HG02678 (cell line): ENCODE results near the gene CPHXL2.

Experiments used
- ATAC-seq: cut with Tn5 transposase; IDR thresholded peaks from one replicate; pipeline ENCODE4 v1.9.1; 2021; ENCODE audit warnings: mild to moderate bottlenecking, moderate library complexity; ENCODE audit not compliant: unreplicated experiment

The CPHXL2 gene

GRCh38 chr16:75644240-75645012 lies 32.4 kb downstream of the CPHXL2 start:
- no peak for ATAC-seq

DNA sequence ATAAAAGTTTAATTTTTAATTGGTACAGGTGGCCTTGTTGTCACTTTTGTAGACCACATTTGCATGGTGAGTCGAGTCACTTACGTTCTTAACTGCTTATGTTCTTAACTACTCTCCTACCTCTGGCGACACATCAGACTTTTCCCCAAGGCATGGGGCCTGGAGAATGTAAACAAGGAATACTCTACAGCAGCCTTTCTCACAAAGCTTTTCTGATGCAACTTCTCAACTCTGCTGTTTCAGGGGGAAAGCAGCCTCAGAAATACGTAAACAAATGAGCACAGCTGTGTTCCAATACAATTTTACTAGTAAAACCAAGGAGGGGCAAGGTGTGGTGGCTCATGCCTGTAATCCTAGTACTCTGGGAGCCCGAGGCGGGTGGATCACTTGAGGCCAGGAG lies 36.2 kb downstream of the CPHXL2 start:
- ATAC-seq, result no peak

GRCh38 chr16:75635036-75635435 lies 41.8 kb downstream of the CPHXL2 start:
- ATAC-seq, result no peak

DNA sequence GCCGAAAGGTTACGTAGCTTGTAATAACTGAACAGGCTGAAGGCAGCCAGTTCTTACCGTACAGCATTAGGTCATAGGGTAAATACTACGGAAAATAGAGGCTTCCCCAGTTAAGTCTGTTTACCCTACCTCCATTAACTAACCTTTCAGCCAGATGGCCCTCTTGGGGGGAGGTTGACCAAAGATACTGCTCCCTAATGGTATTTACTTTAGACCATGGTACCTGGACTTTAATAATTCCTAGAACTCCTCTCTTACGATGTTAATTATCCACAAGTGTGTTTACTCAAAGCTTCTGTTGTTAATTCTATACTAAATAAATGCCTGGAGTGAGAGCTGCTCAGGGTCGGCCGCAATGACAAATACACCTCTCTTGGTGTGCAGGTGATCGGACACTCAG lies 44.0 kb downstream of the CPHXL2 start:
- ATAC-seq, result no peak

DNA sequence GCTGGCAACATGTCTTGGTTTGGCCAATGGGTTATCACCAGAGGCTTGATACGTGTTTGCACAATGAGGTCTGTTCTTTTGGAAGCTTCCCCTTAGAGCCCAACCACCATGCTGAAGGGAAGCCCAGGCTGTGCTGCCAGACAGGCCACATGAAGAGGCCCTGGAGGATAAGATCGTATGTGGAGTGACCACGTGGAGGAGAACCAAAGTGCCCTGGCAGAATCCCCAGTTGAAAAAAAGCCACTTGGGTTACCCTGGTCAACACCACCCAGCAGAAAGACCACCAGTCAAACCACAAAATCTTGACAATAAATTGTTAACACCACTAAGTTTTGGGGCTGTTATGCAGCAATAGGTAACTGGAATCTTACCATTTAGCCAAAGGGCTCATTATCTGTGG lies 46.8 kb downstream of the CPHXL2 start:
- no peak for ATAC-seq

GRCh38 chr16:75629132-75629531 lies 47.7 kb downstream of the CPHXL2 start:
- ATAC-seq, result no peak

- no peak for ATAC-seq
Observed at GRCh38 chr16:75628351-75628750, 48.5 kb downstream of the CPHXL2 start.

DNA sequence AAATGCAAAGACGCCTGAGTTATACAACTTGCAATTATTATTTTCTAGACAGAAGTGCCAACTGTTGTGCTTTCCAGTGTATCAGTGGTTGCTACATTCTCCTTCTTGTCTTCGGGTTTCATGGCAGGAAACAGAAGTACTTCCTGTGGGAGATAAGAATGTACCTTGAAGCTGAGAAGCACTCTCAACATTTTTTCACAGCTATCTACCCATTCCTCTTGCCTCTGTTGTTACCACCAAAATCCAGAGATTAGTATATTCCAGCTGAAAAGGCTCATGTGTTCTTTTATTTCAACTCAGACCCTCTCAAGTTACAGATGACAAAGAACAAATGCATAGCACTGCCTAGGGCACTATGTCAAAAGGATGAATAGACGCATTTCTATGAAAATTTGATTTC lies 49.0 kb downstream of the CPHXL2 start:
- ATAC-seq, result no peak

- no peak for ATAC-seq
Observed at GRCh38 chr16:75626806-75627205, 50.0 kb downstream of the CPHXL2 start.

GRCh38 chr16:75624921-75625334 lies 51.9 kb downstream of the CPHXL2 start:
- no peak for ATAC-seq

DNA sequence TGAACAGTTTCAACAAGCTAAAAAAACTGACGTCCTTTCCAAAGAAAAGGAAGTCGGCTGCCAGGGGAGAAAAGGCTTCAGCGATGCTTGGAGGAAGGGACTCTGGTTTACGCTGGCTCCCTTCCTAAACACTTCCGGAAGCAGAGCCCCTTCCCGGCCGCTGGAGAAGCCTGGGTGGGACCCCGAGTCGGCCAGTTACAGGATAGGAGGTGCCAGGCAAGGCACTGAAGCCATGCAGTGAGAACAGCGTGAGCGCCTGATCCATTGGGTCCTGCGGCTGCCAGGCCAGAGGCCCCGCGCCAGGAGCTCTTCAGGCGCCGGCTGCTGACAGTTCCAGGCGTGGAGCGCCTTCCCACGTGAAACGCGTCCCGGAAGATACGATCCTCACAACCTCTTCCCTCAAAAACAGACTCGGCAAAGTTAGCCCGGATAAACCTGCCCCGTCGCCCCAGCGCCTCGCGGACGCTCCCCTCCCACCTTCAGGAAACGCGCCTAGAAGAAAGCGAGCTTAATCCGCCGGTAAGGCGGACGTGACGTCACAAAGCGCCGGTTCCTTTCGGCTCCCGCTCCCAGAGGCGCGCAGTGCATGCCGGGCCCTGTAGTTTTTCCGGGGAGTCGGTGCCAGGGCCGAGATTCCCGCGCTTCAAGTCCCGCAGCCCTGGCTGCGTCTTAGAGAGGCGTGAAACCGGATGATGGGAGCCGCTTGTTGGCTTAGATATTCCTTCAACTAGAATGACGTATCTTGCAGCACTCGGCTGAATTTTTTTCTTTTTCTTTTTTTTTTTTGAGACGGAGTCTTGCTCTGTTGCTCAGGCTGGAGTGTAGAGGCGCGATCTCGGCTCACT lies 53.8 kb downstream of the CPHXL2 start, which contains the start of gene ADAT1:
Gene ADAT1 (minus strand): TSS at position 521 of the 845 bp plus-strand sequence. CDS start 2,482 bp downstream, outside the sequence.
- ATAC-seq, result peak; percentile 92

DNA sequence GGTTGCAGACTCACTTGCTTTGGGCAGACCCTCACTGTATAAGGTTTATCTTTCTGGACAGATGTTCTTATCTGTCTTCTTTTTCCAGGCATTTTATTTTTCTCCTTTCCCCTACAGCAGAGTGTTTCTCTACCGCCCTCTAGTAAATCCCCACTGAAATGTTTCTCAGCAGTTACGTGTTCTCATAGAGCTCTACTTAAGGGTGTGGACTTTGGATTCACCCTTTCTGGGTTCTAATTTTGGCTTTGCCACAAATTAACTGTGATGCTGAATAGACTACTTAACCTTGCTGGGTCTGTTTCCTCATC lies 55.7 kb downstream of the CPHXL2 start:
- ATAC-seq, result no peak

DNA sequence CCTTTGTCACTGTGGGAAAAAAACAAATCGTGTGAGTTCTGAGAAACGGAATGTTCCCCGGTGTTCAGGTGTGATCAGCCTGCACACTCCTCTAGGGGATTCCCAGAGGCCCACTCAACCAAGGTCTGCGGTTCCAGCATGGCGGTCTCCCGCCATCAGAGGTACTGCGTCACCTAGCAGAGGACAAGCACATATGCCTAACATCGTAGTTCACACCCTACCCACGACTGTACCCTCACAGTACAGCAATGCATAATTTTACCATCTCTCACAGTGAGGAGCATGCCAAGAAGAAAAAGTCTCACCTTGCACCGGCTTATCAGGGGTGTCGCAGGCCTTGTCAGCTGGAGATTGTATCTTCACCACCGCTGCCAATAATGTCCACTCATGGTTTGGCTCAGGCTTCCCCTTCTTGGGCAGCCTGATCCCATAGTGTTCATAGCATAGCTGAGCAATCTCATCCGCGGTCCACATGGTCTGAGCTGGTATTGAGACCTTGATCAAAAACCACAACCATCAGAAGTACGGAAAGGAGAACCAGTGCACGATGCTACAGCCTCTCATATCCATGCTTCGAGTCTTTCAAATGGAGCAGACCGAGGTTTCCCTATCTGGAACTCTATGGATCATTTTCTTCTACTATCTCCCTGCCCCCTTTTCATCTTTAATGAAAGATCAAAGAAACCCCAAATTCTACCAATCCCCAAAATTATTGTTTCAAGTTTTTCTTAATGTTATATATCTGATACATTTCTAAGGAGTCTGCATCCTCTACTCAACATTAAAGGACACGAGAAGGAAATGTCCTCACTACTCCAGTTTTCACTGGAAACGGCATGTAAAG lies 56.3 kb downstream of the CPHXL2 start:
- no peak for ATAC-seq

DNA sequence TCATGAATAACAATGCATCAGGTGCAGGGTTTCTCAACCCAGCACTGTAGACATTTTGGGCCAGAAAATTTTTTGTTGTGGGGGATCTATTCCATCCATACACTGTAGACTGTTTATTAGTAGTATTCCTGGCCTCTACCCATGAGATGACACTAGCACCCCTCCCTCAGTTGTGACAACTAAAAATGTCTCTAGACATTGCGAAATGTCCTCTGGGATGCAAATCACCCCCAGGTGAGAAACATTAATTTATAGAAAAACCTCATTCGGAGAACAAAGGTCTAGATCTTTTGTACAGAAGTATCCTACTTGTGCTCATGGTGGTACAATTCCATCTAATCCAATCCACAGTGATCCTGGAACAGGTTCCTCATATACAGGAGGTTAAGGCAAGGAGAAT lies 58.0 kb downstream of the CPHXL2 start:
- no peak for ATAC-seq

- ATAC-seq, result no peak
Observed at GRCh38 chr16:75617121-75617520, 59.7 kb downstream of the CPHXL2 start.

- no peak for ATAC-seq
Observed at GRCh38 chr16:75616521-75617010, 60.2 kb downstream of the CPHXL2 start.

- no peak for ATAC-seq
Observed at GRCh38 chr16:75615619-75616018, 61.2 kb downstream of the CPHXL2 start.

GRCh38 chr16:75614066-75614897 lies 62.5 kb downstream of the CPHXL2 start:
- ATAC-seq, result no peak
